Neural cell (in vitro differentiated cells): ENCODE data around the gene PPP1R12A.

Experiments
- CTCF ChIP-seq: fragments of 450-650 bp; IDR thresholded peaks from 2 replicates; pipeline ENCODE4 v1.5.1; 2014; ENCODE audit warnings: antibody characterized with exemption, mild to moderate bottlenecking, moderate library complexity; ENCODE audit not compliant: poor library complexity, severe bottlenecking
- MXI1 ChIP-seq: fragments of 450-650 bp; conservative IDR thresholded peaks from 2 replicates; pipeline ENCODE4 v1.6.1; 2014; ENCODE audit warnings: antibody characterized with exemption, mild to moderate bottlenecking; ENCODE audit not compliant: poor library complexity, severe bottlenecking
- POLR2AphosphoS5 ChIP-seq: IDR thresholded peaks from 2 replicates; pipeline ENCODE4 v1.6.1; 2012
- REST ChIP-seq: IDR thresholded peaks from 2 replicates; pipeline ENCODE4 v1.6.1; 2012; ENCODE audit warnings: borderline replicate concordance

DNA sequence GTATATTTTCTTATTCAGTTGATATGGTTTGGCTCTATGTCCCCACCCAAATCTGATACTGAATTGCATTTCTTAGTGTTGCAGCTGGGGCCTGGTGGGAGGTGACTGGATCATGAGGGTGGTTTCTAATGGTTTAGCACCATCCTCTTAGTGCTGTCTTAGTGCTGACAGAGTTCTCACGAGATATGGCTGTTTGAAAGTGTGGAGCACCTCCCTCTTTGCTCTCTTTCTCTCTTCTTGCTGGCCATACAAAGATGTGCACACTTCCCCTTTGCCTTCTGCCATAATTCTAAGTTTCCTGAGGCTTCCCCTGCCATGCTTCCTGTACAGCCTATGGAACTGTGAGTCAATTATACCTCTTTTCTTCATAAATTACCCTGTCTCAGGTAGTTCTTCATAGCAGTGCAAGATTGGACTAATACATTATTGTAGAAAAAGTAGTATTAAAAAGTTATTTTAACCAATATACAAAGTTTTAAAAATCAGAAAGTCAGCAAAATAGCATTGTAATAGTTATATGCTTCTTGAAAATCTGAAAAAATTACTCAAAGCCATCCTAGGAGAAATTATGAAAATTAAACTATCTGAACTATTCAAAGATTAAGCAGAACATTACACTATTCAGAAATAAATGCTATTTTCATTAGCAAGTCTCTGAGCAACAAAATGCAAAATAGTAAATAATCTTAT lies 84.1 kb downstream of the PPP1R12A start:
- no peak for TF ChIP-seq CTCF
- no peak for TF ChIP-seq POLR2AphosphoS5
- TF ChIP-seq MXI1: no peak
- no peak for TF ChIP-seq REST
